ENCODE data around the gene NEUROD4.

DNA sequence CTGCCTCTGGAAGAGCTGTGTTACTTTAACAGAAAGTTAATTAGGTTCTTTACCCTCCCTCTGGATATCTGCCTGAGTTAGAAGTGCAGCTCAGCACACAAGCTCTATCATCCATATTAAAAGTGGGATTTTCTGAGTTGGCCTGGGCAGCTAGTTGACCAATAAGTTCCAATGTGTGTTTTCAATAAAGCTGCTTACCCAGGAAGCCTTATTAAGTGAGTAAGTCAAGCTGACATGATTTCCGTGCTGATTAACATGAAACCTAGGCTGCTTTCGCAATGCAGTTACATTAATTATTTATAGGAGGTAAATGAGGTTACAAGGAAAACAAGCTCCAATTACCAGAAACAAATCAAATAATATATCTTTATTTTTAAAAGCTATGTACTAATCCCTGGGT, 4.8 kb downstream of the NEUROD4 start:
- TF ChIP-seq, protein P1, sequence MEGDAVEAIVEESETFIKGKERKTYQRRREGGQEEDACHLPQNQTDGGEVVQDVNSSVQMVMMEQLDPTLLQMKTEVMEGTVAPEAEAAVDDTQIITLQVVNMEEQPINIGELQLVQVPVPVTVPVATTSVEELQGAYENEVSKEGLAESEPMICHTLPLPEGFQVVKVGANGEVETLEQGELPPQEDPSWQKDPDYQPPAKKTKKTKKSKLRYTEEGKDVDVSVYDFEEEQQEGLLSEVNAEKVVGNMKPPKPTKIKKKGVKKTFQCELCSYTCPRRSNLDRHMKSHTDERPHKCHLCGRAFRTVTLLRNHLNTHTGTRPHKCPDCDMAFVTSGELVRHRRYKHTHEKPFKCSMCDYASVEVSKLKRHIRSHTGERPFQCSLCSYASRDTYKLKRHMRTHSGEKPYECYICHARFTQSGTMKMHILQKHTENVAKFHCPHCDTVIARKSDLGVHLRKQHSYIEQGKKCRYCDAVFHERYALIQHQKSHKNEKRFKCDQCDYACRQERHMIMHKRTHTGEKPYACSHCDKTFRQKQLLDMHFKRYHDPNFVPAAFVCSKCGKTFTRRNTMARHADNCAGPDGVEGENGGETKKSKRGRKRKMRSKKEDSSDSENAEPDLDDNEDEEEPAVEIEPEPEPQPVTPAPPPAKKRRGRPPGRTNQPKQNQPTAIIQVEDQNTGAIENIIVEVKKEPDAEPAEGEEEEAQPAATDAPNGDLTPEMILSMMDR (optimal IDR thresholded peaks at IDR 0.05 in 1 of 3, IDR thresholded peaks at IDR 0.05 in 1 of 3, conservative IDR thresholded peaks at IDR 0.05 in 1 of 3; ENCODE audit: extremely low read depth in 1 of 3, insufficient read depth in 2 of 3, low read length in 3 of 3): no peak
- TF ChIP-seq EZH2 (IDR thresholded peaks at IDR 0.05; ENCODE audit: low read length): no peak
